HG03521 (cell line): ENCODE results near the gene DPF3.

Experiments
- ATAC-seq: cut with Tn5 transposase; IDR thresholded peaks from one replicate; pipeline ENCODE4 v1.9.1; 2021; ENCODE audit warnings: mild to moderate bottlenecking, moderate library complexity; ENCODE audit not compliant: unreplicated experiment

The DPF3 gene

DNA sequence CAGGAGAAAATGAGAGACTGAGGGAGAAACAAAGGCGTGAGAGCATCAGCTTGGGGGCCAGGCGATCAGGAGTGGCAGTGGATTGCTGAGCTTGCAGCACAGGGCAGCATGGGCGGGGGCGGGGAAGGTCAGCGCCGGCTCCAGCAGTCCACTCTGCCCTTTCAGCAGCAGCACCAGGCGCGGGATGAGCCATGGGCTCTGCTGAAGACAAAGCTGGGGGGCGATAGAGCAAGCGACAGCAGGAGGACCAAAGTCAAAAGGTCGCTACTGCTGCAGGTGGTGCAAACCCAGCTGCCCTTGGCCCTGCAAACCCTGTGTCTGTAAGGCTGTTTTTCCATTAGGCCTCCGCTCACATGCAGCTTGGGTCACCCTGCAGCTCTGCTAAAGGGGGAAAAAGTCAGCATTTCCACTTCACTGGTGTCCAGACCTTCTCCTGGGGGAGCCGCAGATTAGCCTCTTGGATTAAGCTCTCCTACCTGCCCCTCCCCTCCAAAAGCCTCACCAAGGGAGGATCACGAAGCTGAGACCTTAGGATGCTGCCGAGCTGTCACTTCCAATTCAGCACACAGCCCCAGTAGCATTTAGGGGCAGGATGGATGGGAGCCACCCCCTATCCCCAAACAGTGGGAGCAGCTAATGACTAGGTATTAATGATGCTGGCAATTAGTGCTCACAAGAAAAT is 204.8 kb downstream of the DPF3 start:
- ATAC-seq, result no peak

DNA sequence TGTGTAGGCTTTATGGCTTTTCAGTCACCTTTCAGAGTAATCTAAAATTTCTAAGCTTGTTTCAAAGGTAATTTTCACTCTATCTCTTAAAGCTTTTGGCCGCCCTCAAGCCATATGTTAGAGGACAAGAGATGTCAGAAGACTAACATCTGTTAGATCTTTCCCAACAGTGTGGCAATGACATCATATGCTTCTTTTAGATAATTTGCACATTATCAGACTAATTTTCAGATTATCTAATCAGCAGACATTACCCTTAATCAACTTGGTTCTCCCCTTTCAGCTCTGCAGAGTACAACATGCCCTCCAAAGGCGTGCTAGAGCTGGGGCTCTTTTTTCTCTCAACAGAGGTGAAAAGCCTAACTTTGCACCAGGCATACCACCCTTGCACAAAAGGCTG is 207.1 kb downstream of the DPF3 start:
- ATAC-seq, result no peak

GRCh38 chr14:72686101-72686500 is 207.8 kb downstream of the DPF3 start:
- ATAC-seq, result no peak

DNA sequence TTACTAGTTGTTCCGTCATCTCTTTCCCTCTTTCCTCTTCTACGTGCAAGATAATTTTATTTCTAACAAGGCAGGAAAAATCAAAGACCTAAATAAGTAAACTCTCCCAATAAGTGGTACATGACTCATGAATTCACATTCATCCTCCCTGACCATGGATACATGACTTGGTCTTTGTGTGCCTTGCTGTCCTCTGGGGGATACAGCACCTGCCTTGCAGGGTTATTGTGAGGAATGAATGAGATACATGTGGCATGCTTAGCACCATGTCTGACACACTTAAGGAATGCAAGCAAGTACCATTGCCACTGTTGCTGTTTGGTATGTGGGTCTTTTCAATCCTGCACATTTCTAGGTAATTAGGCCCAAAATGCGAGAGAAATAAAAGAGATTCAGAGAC is 208.4 kb downstream of the DPF3 start:
- no peak for ATAC-seq

GRCh38 chr14:72683787-72684186 is 210.1 kb downstream of the DPF3 start:
- ATAC-seq, result no peak

DNA sequence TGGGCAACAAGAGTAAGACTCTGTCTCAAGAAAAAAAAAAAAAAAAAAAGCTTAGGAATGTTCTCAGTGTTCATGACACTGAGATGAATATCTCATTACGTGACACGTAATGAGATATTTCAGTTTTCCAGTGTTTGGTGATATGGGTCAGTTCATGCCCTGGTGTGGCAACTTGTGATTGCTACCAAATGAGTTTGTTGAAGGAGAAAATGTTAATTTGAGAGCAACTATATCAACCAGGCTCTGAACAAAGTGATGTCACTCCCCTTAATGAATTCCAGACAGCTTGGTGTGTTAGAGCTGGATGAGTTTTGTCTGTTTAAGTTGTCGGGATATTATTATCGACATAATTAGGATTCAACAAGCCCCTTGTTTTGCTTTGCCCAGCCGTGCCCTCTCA is 211.7 kb downstream of the DPF3 start:
- ATAC-seq, result no peak

GRCh38 chr14:72680853-72681640 is 212.9 kb downstream of the DPF3 start:
- ATAC-seq, result no peak

- no peak for ATAC-seq
These were observed 214.3 kb downstream of the DPF3 start for GRCh38 chr14:72679536-72680151.

GRCh38 chr14:72679141-72679535 is 214.8 kb downstream of the DPF3 start:
- no peak for ATAC-seq

- ATAC-seq, result no peak
These were observed 215.5 kb downstream of the DPF3 start for GRCh38 chr14:72678356-72678755.

GRCh38 chr14:72677664-72678063 is 216.2 kb downstream of the DPF3 start:
- no peak for ATAC-seq

DNA sequence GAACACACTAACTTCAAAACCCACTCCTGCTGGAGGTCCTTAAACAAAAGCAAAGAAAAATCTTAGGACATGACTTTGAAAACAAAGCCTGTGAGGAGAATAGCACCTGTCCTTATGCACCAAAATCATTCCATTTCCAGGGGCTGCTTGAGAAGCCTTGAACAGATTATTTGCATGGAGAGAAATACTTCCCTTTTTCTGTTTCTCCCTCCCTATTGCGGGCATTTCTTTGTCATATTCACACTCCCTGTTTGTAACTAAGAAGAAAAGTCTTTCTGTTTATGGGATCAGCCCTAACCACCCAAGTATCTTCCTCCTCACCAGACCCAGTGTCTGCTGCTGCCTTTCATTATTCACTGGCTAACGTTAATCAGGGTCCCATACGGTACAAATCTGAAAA is 218.8 kb downstream of the DPF3 start:
- ATAC-seq, result no peak

- ATAC-seq, result no peak
These were observed 220.7 kb downstream of the DPF3 start for GRCh38 chr14:72673179-72673578.

- no peak for ATAC-seq
These were observed 227.3 kb downstream of the DPF3 start for GRCh38 chr14:72666610-72667009.

DNA sequence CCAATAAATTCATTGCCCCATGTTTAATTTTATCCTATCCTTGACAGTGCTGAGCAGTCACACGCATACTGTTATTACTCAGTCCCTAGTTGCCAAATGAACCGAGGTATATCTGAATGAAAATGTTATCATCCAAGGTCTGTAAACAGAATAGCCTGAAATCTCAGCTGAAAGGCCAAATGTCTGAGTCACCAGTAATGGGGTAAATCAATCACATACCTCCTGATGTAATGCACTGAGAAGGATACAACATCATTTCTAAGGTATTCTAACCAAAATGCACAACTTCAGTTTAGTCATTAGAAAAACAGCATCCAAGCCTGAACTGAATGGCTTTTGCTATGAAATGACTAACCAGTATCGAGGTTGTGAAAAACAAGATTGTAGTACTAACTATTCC is 228.6 kb downstream of the DPF3 start:
- no peak for ATAC-seq

DNA sequence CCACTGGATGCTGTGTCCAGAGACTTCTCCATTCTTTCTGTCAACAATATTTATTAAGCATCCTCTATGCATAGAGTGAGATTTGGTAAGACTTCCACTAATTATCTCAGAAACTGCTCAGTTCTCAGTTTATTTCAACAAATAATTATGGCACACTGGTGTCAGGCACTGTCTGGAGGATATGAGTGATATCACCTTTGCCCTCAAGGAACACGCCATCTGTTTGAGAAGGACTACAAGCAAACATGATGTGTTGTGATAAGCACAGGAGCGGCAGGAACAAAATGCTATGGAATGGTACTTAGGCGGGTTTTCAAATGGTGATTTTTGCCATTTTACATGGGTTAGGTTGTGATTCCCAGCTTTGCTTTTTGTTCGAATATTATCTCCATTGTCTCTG is 229.2 kb downstream of the DPF3 start:
- no peak for ATAC-seq

GRCh38 chr14:72663956-72664650 is 229.8 kb downstream of the DPF3 start:
- no peak for ATAC-seq

DNA sequence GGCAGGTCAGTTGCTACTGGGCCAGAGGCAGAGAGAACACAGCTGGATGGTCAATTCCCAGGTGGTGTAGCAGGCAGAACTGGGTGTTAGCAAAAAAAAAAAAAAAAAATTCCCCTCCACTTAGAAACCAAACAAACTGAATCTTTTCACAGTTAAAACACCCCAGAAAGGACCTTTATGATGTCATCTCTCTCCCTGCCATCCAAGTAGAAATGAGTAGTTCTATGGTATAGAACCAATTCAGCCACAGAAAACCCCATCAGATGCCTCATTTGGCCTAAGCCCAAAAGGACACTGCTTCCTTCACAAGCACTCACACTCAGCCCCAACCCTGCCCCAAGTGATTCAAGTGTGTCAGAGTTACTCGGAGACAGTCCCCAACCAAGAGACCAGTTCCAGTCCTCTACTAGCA is 230.8 kb downstream of the DPF3 start:
- no peak for ATAC-seq

DNA sequence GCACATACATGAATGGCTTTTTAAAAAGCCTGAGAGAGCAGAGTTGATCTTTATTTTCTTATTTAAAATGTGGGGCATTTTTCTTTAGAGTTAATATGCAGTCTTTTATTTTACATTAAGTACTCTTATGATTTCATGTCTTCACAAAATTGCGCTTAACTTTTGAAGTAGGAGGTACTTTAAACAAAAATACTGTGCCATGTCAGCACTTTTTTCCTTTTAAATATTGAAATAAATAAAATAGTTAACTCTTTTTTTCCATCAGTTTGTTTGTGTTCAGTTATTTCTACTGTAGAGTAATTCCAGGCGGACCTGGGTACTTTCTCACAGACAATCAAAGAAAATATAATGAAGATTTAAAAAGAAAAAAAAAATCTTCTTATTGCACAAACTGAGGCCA is 231.7 kb downstream of the DPF3 start:
- no peak for ATAC-seq

GRCh38 chr14:72657214-72657921 is 236.5 kb downstream of the DPF3 start:
- ATAC-seq, result no peak

DNA sequence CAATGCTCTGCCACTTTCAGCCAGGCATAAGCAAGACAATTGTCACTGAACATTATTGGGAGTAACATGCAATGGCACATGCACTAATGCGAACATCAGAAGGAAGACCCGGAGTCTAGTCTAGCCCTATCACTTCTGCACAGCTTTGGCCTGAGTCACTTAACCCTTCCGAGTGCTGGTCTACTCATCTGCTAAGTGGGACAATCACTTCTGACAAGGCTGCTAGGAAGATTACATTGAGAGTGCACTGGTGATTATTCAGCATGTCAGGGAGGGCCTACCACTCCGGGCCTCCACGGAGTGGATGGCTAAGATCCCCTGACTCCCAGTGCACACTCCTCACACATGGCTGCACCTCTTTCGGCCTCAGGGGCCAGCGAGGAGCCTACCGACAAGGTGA is 240.9 kb downstream of the DPF3 start:
- ATAC-seq, result no peak
